Measurements from ENCODE around the gene SMTNL2.

Gene SMTNL2

DNA sequence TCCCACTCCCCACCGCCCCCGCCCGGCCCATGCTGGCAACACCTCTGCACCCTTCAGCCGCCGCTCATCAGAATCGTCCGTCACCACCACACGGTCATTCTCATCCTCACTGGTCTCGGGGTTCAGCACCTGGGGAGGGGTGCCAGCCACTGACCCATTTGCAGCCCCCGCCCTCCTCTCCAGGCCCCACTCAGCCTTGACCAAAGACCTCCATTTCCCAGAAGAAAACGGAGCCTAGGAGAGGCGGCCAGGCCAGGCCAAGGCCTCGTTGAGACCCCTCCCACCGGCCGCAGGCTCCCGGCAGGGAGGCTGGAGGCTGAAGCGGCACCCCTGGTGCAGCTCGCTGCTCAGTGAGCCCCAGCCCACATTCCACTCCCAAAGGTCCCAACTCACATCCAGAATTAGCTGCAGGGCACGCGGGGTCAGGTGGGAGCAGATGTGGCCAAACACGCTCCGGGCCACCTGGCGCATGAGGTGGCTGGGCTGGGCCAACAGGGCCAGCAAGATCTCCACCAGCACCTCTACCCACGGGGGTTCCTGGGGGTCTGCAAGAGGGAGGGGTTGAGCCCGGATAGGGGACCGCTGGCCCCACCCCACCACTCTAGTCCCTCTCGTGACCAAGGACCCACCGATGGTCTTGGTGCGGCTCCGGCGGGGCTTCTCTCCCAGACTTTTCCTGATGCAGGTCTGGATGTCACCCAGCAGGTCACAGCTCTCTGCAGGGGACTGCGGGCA lies 38.9 kb upstream of the SMTNL2 start:
- TF ChIP-seq, protein P1, sequence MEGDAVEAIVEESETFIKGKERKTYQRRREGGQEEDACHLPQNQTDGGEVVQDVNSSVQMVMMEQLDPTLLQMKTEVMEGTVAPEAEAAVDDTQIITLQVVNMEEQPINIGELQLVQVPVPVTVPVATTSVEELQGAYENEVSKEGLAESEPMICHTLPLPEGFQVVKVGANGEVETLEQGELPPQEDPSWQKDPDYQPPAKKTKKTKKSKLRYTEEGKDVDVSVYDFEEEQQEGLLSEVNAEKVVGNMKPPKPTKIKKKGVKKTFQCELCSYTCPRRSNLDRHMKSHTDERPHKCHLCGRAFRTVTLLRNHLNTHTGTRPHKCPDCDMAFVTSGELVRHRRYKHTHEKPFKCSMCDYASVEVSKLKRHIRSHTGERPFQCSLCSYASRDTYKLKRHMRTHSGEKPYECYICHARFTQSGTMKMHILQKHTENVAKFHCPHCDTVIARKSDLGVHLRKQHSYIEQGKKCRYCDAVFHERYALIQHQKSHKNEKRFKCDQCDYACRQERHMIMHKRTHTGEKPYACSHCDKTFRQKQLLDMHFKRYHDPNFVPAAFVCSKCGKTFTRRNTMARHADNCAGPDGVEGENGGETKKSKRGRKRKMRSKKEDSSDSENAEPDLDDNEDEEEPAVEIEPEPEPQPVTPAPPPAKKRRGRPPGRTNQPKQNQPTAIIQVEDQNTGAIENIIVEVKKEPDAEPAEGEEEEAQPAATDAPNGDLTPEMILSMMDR (conservative IDR thresholded peaks at IDR 0.05; ENCODE audit: control insufficient read depth, insufficient read depth, low read depth, low read length) = no peak
- no peak for DNase-seq (ENCODE audit: low read depth)
- H3K4me3 ChIP-seq (ENCODE audit: control insufficient read depth, low read depth, low read length) = no peak overlapping the region

DNA sequence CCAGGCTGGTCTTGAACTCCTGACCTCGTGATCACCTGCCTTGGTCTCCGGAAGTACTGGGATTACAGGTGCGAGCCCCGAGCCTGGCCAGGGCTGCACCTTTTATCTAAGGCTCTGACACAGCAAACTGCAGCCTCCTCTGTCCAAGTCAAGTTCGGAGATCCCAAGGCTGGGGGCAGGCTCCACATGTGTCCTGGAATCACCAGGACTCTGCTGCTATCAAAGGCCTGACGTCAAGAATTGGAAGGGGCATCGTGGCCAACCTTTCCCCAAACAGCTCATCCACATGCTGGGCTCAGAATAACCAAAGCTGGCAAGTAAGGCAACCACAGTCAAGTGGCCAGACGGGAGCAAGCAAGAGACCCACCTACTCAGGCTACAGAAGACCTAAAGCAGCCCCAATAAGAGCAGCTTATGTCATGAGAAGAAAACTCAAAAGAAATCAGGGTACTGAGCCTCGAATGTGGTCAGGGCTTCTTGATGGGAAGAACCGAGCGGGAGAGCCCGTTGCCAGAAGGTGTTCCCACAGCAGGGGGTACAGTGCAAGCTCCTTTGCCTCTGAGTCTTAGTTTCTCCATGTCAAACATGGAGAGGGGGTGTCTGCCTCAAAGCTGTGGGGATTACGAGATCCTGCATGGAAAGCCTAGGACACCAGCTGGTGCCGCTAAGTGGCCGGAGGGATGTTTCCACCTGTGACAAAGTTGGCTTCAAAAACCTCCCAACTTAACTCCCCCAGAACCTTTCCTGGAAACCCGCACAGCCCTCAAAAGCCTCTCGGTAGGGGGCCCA lies 37.0 kb upstream of the SMTNL2 start:
- no peak for DNase-seq (ENCODE audit: low read depth)
- TF ChIP-seq, protein P1 (conservative IDR thresholded peaks at IDR 0.05; ENCODE audit: control insufficient read depth, insufficient read depth, low read depth, low read length) = no peak
- H3K4me3 ChIP-seq (ENCODE audit: control insufficient read depth, low read depth, low read length) = no peak overlapping the region

DNA sequence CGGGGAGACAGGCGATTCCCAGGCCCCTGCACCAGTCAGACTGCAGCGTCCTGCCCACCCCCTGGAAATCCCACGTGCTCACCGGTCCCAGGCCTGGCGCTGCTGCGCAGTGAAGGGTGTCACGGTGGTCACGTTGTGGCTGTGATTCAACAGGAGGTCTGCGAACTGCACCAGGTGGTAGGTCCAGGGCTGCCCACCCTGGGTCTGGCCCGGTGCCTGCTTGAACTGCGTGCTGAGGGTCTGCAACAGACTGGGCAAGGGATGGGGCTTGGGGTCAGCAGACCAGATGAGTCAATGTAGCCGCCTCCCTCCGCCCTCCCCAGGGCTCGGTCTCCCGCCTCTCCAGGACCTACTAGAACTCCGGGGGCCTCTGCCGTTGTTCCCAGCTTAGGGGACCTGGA lies 36.3 kb upstream of the SMTNL2 start:
- TF ChIP-seq, protein P1 (conservative IDR thresholded peaks at IDR 0.05; ENCODE audit: control insufficient read depth, insufficient read depth, low read depth, low read length) = no peak
- no peak for DNase-seq (ENCODE audit: low read depth)
- no peak overlapping the region for H3K4me3 ChIP-seq (ENCODE audit: control insufficient read depth, low read depth, low read length)

DNA sequence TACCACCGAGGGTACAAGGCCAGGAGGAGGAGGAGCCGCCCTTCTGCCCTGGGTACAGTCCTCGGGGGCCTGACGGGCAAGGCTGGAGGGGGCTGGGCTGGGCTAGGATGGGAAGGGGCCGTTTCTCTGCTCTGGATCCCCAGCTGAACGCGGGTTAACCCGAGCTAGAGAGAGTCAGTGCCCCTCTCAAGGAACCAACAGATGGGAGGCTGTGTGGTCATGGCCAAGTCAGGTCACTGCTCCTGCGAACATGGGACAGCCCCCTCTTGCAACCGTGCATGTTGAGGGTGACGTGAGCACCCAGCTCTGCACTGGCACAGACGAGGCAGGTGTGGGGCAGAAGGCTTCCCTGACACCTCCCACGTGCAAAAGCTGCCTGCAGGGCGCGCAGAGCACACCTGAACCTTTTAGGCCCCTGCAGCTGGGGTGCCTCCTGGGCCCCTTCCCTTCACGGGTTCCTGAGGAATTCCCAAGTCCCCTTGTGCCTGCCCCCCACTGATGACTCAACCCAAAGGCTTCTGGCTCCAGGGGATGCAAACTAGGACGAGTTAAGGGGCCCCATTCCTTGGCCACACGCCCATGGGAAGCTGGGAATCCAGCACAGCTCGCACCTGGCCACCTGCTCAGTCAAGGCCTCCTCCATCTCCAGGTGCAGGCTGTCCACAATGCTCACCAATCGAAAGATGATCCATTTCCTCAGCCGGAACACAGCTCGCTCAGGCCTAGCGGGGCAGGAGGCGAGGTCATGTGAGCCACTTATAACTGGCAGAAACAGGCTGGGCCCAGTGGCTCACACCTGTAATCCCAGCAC lies 35.4 kb upstream of the SMTNL2 start:
- no peak for DNase-seq (ENCODE audit: low read depth)
- no peak overlapping the region for H3K4me3 ChIP-seq (ENCODE audit: control insufficient read depth, low read depth, low read length)
- TF ChIP-seq, protein P1 (conservative IDR thresholded peaks at IDR 0.05; ENCODE audit: control insufficient read depth, insufficient read depth, low read depth, low read length) = no peak

DNA sequence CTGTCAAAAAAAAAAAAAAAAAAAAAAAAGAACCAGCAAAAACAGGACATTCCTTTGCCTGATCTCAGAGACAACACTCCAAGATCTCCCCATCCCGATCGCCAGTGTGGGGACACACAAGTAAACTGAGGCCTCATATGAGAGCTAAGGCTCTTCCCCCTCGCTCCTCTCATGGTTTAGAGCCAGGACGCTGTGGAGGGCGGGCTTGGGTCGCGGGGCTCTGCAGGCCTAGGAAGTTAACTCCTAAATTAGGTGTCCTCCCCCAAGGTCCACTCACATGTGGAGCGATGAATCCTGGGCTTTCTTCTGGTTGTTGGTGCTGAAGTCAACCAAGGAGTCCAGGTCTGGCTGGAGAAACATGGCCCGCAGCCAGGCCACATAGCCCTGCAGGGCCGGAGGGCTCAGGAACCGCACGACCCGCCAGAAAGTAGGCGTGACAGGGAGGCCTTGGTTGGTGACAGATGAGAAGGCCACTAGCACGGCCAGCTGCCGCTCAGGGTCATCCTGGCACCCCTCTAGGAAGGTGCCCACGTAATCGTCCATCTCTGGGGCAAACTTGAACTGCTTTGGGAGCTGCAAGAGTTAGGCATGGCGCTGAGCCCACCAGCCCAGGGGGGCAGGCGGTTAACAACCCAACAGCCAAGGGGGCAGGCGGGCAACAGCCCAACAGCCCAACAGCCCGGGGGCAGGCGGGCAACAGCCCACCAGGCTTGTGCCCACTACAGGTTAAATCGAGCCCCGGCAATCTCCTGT lies 34.4 kb upstream of the SMTNL2 start:
- H3K4me3 ChIP-seq (ENCODE audit: control insufficient read depth, low read depth, low read length) = no peak overlapping the region
- TF ChIP-seq, protein P1 (conservative IDR thresholded peaks at IDR 0.05; ENCODE audit: control insufficient read depth, insufficient read depth, low read depth, low read length) = no peak
- DNase-seq (ENCODE audit: low read depth) = no peak

DNA sequence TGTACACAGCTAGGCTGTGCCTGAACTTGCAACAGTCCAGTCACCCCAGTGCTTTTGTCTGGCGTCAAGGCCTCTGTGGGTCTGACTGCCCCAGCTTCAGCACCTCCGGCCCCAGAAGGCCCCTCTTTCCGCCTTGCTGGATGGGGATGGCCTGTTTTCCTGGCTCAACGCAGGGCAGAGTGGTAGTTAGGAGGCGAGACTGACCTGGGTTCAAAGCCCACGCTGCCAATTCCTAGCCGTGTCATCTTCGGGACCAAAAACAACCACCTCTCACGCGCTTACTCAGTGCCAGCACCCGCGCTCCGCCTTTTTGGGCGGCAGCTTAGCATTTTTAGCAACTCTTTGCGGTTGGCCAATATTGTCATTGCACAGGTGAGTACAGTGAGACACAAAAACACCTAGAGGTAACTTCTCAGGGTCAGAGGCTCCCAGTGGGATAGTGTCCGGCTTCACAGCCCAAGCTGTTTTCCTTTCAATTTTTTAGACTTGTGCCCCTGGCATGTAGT lies 33.7 kb upstream of the SMTNL2 start:
- TF ChIP-seq, protein P1 (conservative IDR thresholded peaks at IDR 0.05; ENCODE audit: control insufficient read depth, insufficient read depth, low read depth, low read length) = no peak
- no peak for DNase-seq (ENCODE audit: low read depth)
- no peak overlapping the region for H3K4me3 ChIP-seq (ENCODE audit: control insufficient read depth, low read depth, low read length)
